Transverse colon (tissue), 4 donors: ENCODE results near the gene LDLRAD4. TPM values are rescaled to one million over a fixed set of nuclear protein-coding genes. Genes with fewer than 3 reads are reported as not detected.

Experiments used
- DNase-seq: peaks from one replicate; pipeline ENCODE4 v3.0.0-alpha.2; 2019
- H3K27ac ChIP-seq, 4 donors: fragments of 200-600 bp; sonication (generic); 2 replicates each; pipeline ENCODE4 v1.5.1; 2016 to 2018; ENCODE audit warnings: inconsistent platforms in 4 of 4
- H3K27me3 ChIP-seq: fragments of 200-600 bp; sonication (generic); 2 replicates; pipeline ENCODE4 v1.5.1; 2017; ENCODE audit warnings: inconsistent platforms
- H3K36me3 ChIP-seq, 4 donors: fragments of 200-600 bp; sonication (generic); 2 replicates each; pipeline ENCODE4 v1.5.1; 2017 to 2019; ENCODE audit warnings: inconsistent platforms in 4 of 4
- H3K4me1 ChIP-seq, 4 donors: fragments of 200-600 bp; sonication (generic); 2 replicates each; pipeline ENCODE4 v1.5.1; 2017 to 2020; ENCODE audit warnings: inconsistent platforms in 4 of 4
- H3K4me3 ChIP-seq, 4 donors: fragments of 200-600 bp; sonication (generic); 1 replicate in 1 of 4; 2 replicates in 3 of 4; pipeline versions ENCODE4 v1.5.1 to v1.6.1; 2017 to 2019; ENCODE audit warnings: inconsistent platforms in 4 of 4
- H3K9me3 ChIP-seq, 2 donors: fragments of 200-600 bp; sonication (generic); 2 replicates each; pipeline ENCODE4 v1.5.1; 2017 to 2019; ENCODE audit warnings: inconsistent platforms in 2 of 2
- EP300 ChIP-seq: sonication (generic); formaldehyde crosslinking; IDR thresholded peaks from one replicate; pipeline ENCODE4 v1.6.1; 2017; ENCODE audit warnings: antibody characterized with exemption, low read depth
- POLR2A ChIP-seq: fragments of 450-650 bp; IDR thresholded peaks from one replicate; pipeline ENCODE4 v1.6.1; 2016; ENCODE audit warnings: antibody characterized with exemption, mild to moderate bottlenecking, moderate library complexity
- POLR2AphosphoS5 ChIP-seq, 3 donors: sonication (generic); formaldehyde crosslinking; IDR thresholded peaks; one replicate each; pipeline ENCODE4 v1.6.1; 2016; ENCODE audit warnings: antibody characterized with exemption in 3 of 3
- WGBS, 2 donors: methylation state at CpG; one replicate each; pipeline ENCODE4 v1.1.5; 2018; ENCODE audit warnings: low coverage in 1 of 2; 5-methylcytosine and 5-hydroxymethylcytosine counted together
- in situ Hi-C, 4 donors: fragments of 200-750 bp; cut with MboI; loops; one replicate each; pipeline versions ENCODE4 v1.15.0 to v1.15.1; 2017; ENCODE audit warnings: low sequenced_read_pairs in 3 of 4, low pct_ligation_motif_present in 1 of 4, low pct_unique_long_range_greater_than_20kb in 1 of 4
- intact Hi-C: fragments of 100-400 bp; cut with DNase I; formaldehyde crosslinking; loops from one replicate; pipeline ENCODE4 v1.15.1; 2023; ENCODE audit warnings: low total_unique reads
- total RNA-seq, 4 donors: library from RNA; depleted of rRNA; stranded (reverse); fragments of >200 nt; gene quantifications; one replicate each; pipeline ENCODE4 v1.1.0, GENCODE V29; 2016
- TF ChIP-seq, protein P1 (sequence below), 5 experiments: fragments of 200-600 bp in 3 of 5; fragments of 450-650 bp in 2 of 5; sonication (generic) in 3 of 5; IDR thresholded peaks; 1 replicate in 2 of 5; 2 replicates in 3 of 5; pipeline ENCODE4 v1.5.1; 2016 to 2017; ENCODE audit warnings: antibody characterized with exemption in 5 of 5, inconsistent platforms in 3 of 5, mild to moderate bottlenecking in 2 of 5, moderate library complexity in 1 of 5

The LDLRAD4 gene
- total RNA-seq, 4 donors from 2014 or later: 34.8 to 277 (median 60.6) TPM

DNA sequence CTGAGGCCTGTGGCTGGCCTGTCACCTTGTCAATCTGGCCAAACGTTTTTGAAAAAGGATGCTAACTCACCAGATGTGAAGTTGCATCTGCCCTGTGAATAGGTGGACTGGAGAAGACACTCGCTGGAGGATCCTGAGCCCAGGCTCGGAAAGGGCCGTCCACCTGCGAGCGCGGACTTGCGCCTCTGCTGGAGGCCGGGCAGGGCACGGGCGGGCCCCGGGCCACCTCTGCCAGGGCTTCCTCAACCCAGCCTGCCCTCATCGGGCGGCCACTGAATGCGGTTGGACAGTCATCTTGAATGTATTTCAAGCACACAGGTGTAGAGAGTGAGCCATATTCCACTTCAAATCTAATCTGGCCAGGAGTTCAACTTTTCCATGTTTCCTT lies 423.9 kb downstream of the LDLRAD4 start:
- in situ Hi-C loops (loop anchor here in 3 of 4 donors (25.0 kb wide), 2 partner anchors 430 to 530 kb away; partner anchors contain the start of gene LDLRAD4 (in 2 of the 3)), intact Hi-C loops (no loop called here)
- WGBS, 2 donors: 92% methylated on average over 15 of the region's 15 CpGs; no CpG with 5 or more reads in 1 of the 2 donors
- Histone ChIP-seq H3K27me3 (no peaks in the 10 kb centered on the region), H3K4me1 (no peaks in the 10 kb centered on the region), H3K36me3 (peaks cover 0 to 7% (median 0%) of the 10 kb centered on the region in 4 donors), H3K4me3 (no peak overlapping the region), H3K9me3 (no peaks in the 10 kb centered on the region), H3K27ac (no peak overlapping the region)
- TF ChIP-seq POLR2AphosphoS5 (IDR thresholded peaks at IDR 0.05): no peak
- no peak for TF ChIP-seq POLR2A
- TF ChIP-seq EP300: no peak
- TF ChIP-seq, protein P1, sequence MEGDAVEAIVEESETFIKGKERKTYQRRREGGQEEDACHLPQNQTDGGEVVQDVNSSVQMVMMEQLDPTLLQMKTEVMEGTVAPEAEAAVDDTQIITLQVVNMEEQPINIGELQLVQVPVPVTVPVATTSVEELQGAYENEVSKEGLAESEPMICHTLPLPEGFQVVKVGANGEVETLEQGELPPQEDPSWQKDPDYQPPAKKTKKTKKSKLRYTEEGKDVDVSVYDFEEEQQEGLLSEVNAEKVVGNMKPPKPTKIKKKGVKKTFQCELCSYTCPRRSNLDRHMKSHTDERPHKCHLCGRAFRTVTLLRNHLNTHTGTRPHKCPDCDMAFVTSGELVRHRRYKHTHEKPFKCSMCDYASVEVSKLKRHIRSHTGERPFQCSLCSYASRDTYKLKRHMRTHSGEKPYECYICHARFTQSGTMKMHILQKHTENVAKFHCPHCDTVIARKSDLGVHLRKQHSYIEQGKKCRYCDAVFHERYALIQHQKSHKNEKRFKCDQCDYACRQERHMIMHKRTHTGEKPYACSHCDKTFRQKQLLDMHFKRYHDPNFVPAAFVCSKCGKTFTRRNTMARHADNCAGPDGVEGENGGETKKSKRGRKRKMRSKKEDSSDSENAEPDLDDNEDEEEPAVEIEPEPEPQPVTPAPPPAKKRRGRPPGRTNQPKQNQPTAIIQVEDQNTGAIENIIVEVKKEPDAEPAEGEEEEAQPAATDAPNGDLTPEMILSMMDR (IDR thresholded peaks at IDR 0.05): no peak
- no peak for DNase-seq

DNA sequence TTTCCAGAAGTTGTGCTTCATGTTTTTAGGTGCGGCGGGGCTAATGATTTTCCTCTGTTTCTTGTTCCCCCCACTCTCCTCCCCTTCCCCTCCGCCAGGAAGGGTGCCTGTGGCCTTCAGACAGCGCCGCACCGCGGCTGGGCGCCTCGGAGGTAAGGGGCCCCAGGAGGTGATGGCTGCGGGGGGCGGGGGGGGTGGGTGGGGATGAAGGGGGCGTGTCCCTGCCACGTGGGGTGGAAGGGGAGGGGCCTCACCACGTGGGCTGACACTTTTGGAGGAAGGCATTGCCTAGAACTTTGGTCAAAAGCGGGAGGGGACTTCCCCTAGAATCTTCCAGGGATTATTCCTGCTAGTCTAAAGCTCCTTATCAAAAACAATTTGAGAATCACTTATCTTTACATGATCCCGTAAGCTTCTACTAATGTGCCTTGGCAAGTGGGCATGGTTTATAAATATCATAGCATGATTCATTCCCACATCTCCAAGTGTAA lies 424.7 kb downstream of the LDLRAD4 start:
- Histone ChIP-seq H3K36me3 (peaks cover 0 to 7% (median 0%) of the 10 kb centered on the region in 4 donors), H3K9me3 (no peaks in the 10 kb centered on the region), H3K4me3 (no peak overlapping the region), H3K4me1 (no peaks in the 10 kb centered on the region), H3K27ac (no peak overlapping the region), H3K27me3 (no peaks in the 10 kb centered on the region)
- TF ChIP-seq, protein P1 (IDR thresholded peaks at IDR 0.05): no peak
- in situ Hi-C loops: loop anchor here in 3 of 4 donors (25.0 kb wide), 2 partner anchors 431 to 531 kb away; partner anchors contain the start of gene LDLRAD4 (in 2 of the 3)
- 80 to 83% methylated on average over 2 to 15 of the region's 16 CpGs for WGBS, 2 donors
- intact Hi-C loops: no loop called here
- DNase-seq: no peak

DNA sequence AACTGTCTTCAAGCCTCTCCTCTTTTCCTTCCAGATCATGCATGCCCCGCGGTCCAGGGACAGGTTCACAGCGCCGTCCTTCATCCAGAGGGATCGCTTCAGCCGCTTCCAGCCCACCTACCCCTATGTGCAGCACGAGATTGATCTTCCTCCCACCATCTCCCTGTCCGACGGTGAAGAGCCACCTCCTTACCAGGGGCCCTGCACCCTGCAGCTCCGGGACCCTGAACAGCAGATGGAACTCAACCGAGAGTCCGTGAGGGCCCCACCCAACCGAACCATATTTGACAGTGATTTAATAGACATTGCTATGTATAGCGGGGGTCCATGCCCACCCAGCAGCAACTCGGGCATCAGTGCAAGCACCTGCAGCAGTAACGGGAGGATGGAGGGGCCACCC lies 426.5 kb downstream of the LDLRAD4 start:
- DNase-seq: no peak
- in situ Hi-C loops (loop anchor here in 3 of 4 donors (25.0 kb wide), 2 partner anchors 433 to 533 kb away; partner anchors contain the start of gene LDLRAD4 (in 2 of the 3)), intact Hi-C loops (no loop called here)
- 93 to 95% methylated on average over 7 to 16 of the region's 16 CpGs for WGBS, 2 donors
- no peaks in the 10 kb centered on the region for H3K27me3 ChIP-seq
- H3K36me3 ChIP-seq: peaks cover 0 to 7% (median 0%) of the 10 kb centered on the region in 4 donors
- TF ChIP-seq EP300 (no peak), POLR2A (no peak), POLR2AphosphoS5 (IDR thresholded peaks at IDR 0.05) (no peak)
- TF ChIP-seq, protein P1 (IDR thresholded peaks at IDR 0.05): no peak
- no peak overlapping the region for H3K27ac ChIP-seq
- no peaks in the 10 kb centered on the region for H3K4me1 ChIP-seq
- no peak overlapping the region for H3K4me3 ChIP-seq
- no peaks in the 10 kb centered on the region for H3K9me3 ChIP-seq

DNA sequence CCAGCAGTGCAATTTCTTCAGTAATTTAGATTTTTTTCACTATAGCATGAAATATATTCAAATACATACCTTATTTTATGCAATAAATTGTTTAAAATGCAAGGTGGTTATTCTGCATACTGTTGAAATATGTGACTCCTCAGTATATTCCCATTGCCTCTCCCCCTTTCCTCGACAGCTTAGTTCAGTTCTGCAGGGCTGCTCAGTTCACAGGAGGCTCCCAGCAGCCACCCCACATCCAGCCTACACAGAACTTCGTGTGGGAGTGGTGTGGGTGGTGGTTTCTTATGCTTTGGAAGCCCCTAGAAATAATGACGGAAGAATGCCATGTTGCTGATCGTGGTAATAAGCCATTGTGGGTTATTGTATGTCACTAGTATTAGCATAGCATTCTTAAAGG lies 428.1 kb downstream of the LDLRAD4 start:
- no peaks in the 10 kb centered on the region for H3K27me3 ChIP-seq
- no peak for DNase-seq
- WGBS, 2 donors: 74 to 89% methylated on average over 2 to 4 of the region's 4 CpGs
- in situ Hi-C loops (loop anchor here in 3 of 4 donors (25.0 kb wide), 2 partner anchors 434 to 534 kb away; partner anchors contain the start of gene LDLRAD4 (in 2 of the 3)), intact Hi-C loops (no loop called here)
- peaks cover 0 to 7% (median 0%) of the 10 kb centered on the region in 4 donors for H3K36me3 ChIP-seq
- H3K27ac ChIP-seq: no peak overlapping the region
- H3K4me1 ChIP-seq: no peaks in the 10 kb centered on the region
- TF ChIP-seq POLR2AphosphoS5 (IDR thresholded peaks at IDR 0.05): no peak
- TF ChIP-seq POLR2A: no peak
- TF ChIP-seq, protein P1 (IDR thresholded peaks at IDR 0.05): no peak
- no peak for TF ChIP-seq EP300
- H3K9me3 ChIP-seq: no peaks in the 10 kb centered on the region
- H3K4me3 ChIP-seq: no peak overlapping the region
